Embryonic facial prominence (tissue), 1 donor: Measurements from ENCODE around the gene CTIF.
A peak's percentile ranks its signal among the peaks of the same experiment; 100 is the strongest.

Source experiments
- DNase-seq: peaks from one replicate; pipeline ENCODE4 v3.0.0-alpha.2; 2016; ENCODE audit errors: extremely low spot score

Gene CTIF

GRCh38 chr18:48833701-48834412, 295.0 kb downstream of the CTIF start:
- no peak for DNase-seq

- DNase-seq, result no peak
Observed at GRCh38 chr18:48834413-48835031, 295.7 kb downstream of the CTIF start.

- DNase-seq, result no peak
Observed at GRCh38 chr18:48835119-48835518, 296.3 kb downstream of the CTIF start.

GRCh38 chr18:48835745-48836170, 296.9 kb downstream of the CTIF start:
- no peak for DNase-seq

GRCh38 chr18:48836231-48836805, 297.5 kb downstream of the CTIF start:
- no peak for DNase-seq

- DNase-seq, result no peak
Observed at GRCh38 chr18:48836806-48837615, 298.2 kb downstream of the CTIF start.

GRCh38 chr18:48837676-48838075, 298.8 kb downstream of the CTIF start:
- no peak for DNase-seq

- no peak for DNase-seq
Observed at GRCh38 chr18:48838166-48838775, 299.4 kb downstream of the CTIF start.

GRCh38 chr18:48838921-48839818, 300.3 kb downstream of the CTIF start:
- no peak for DNase-seq

- no peak for DNase-seq
Observed at GRCh38 chr18:48839819-48840490, 301.1 kb downstream of the CTIF start.

- no peak for DNase-seq
Observed at GRCh38 chr18:48840491-48840877, 301.7 kb downstream of the CTIF start.

GRCh38 chr18:48841381-48842258, 302.8 kb downstream of the CTIF start:
- DNase-seq, result no peak

GRCh38 chr18:48842259-48843061, 303.6 kb downstream of the CTIF start:
- DNase-seq, result peak; percentile 61

GRCh38 chr18:48843162-48843561, 304.3 kb downstream of the CTIF start:
- DNase-seq, result no peak

- no peak for DNase-seq
Observed at GRCh38 chr18:48843596-48843995, 304.8 kb downstream of the CTIF start.

- no peak for DNase-seq
Observed at GRCh38 chr18:48844271-48844670, 305.4 kb downstream of the CTIF start.

- DNase-seq, result no peak
Observed at GRCh38 chr18:48845174-48845573, 306.3 kb downstream of the CTIF start.

- DNase-seq, result no peak
Observed at GRCh38 chr18:48846423-48846932, 307.6 kb downstream of the CTIF start.
